ENCODE data around the gene RNF149.
"Not testable (repeated sequence)": the region's sequence is repeated elsewhere in the genome, so short reads cannot be mapped to it uniquely, and the experiment has no call there.

RNF149 gene

DNA sequence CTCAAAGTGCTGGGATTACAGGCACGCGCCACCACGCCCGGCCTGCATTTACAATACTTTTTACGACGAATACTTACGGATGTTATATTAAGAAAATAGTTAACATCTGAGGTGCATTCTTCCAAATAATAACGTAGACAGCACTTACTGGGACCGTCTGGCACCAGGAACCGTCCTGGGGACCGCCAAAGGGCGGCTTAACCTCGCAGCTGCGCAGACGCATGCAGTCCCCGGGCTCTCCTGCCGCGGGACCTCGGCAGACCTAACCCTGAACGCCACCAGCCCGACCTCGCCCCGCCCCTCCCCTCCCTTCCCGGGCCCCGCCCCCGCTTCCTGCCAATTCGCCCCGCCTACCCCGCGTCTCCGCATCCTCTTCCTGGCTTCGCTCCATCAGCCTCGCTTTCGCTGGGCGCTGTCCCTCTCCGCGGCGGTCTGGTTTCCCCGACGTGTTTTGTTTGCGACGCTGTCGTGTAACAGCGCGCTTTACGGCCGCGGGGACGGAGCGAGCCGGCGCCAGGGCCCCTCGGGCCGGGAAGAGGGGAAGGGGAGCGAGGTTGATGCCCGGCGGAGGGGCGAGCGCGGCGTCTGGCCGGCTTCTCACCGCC is 56.0 kb downstream of the RNF149 start, which contains the start of gene CNOT11:
CNOT11 (plus strand) TSS at position 479 of the 605 bp plus-strand sequence; CDS start at position 558, 79 bp downstream.
- H3K9me3 ChIP-seq (ENCODE audit: insufficient read depth, low read depth, low read length) = no peaks in the 10 kb centered on the region
- H3K27ac ChIP-seq (ENCODE audit: low read length) = peak within 1 kb of the TSS; percentile 54
- H3K27me3 ChIP-seq (ENCODE audit: insufficient read depth, low read length) = no peaks in the 10 kb centered on the region
- H3K9ac ChIP-seq (ENCODE audit: low read depth, low read length) = peak within 1 kb of the TSS; percentile 92
- peaks cover 16% of the 10 kb centered on the region for H3K4me1 ChIP-seq (ENCODE audit: insufficient read depth, low read length)
- H3K36me3 ChIP-seq (ENCODE audit: insufficient read depth, low read depth, low read length) = peaks cover 3% of the 10 kb centered on the region; the same call in 1 of the 2 replicates
- peak within 1 kb of the TSS; percentile 85 for H3K4me3 ChIP-seq (ENCODE audit: low read length)

DNA sequence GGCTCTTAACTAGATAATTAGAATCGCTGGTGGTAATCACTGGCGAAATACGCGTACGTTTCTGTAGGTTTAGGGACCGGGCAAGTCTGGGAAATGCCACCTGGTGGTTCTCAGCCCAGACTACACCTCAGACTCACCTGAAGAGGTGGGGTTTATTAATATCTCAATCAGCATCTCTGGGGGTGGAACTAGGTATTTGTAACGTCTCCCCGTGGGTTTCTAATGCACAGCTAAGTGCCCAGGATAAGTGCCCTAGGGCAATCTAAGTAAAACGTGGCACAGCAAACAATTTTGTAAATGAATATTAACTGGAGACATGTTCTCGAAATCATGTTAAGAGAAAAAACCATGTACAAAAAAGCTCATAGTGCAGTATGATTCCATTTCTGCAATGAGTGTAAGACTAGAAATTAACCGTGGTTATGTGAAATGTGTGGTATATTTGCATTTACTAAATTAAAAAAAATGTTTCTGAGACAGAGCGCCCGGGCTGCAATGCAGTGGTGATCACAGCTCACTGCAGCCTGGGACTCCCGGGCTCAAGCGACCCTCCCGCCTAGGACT is 56.6 kb downstream of the RNF149 start:
- Histone ChIP-seq H3K27ac (ENCODE audit: low read length) (peak overlapping the region; percentile 54), H3K9ac (ENCODE audit: low read depth, low read length) (peak overlapping the region; percentile 92), H3K9me3 (ENCODE audit: insufficient read depth, low read depth, low read length) (no peaks in the 10 kb centered on the region), H3K4me3 (ENCODE audit: low read length) (peak overlapping the region; percentile 82), H3K36me3 (ENCODE audit: insufficient read depth, low read depth, low read length) (no peaks in the 10 kb centered on the region), H3K27me3 (ENCODE audit: insufficient read depth, low read length) (no peaks in the 10 kb centered on the region), H3K4me1 (ENCODE audit: insufficient read depth, low read length) (peaks cover 16% of the 10 kb centered on the region)

DNA sequence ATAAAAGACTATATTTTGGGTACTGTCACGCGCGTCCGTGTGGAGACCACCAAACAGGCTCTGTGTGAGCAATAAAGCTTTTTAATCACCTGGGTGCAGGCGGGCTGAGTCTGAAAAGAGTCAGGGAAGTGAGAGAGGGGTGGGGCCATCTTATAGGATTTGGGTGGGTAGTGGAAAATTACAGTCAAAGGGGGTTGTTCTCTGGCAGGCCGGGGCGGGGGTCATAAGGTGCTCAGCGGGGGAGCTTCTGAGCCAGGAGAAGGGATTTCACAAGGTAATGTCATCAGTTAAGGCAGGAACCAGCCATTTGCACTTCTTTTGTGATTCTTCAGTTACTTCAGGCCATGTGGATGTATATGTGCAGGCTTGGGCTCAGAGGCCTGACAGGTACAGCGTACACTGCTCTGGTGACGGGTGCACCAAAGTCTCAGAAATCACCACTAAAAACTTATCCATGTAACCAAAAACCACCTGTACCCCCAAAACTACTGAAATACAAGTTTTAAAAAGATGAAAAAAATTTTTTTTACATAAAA is 57.2 kb downstream of the RNF149 start:
- H3K9me3 ChIP-seq (ENCODE audit: insufficient read depth, low read depth, low read length); H3K27ac ChIP-seq (ENCODE audit: low read length); H3K36me3 ChIP-seq (ENCODE audit: insufficient read depth, low read depth, low read length); H3K9ac ChIP-seq (ENCODE audit: low read depth, low read length); H3K27me3 ChIP-seq (ENCODE audit: insufficient read depth, low read length): not testable (repeated sequence)
- Histone ChIP-seq H3K4me3 (ENCODE audit: low read length) (peak overlapping the region; percentile 82), H3K4me1 (ENCODE audit: insufficient read depth, low read length) (peaks cover 16% of the 10 kb centered on the region)

- Histone ChIP-seq H3K27ac (ENCODE audit: low read length) (no peak overlapping the region), H3K36me3 (ENCODE audit: insufficient read depth, low read depth, low read length) (no peaks in the 10 kb centered on the region), H3K9ac (ENCODE audit: low read depth, low read length) (peak overlapping the region; percentile 37; the same call in 1 of the 2 replicates), H3K27me3 (ENCODE audit: insufficient read depth, low read length) (no peaks in the 10 kb centered on the region), H3K4me1 (ENCODE audit: insufficient read depth, low read length) (peaks cover 16% of the 10 kb centered on the region), H3K4me3 (ENCODE audit: low read length) (peak overlapping the region; percentile 10; the same call in 1 of the 2 replicates), H3K9me3 (ENCODE audit: insufficient read depth, low read depth, low read length) (no peaks in the 10 kb centered on the region)
Measured at GRCh38 chr2:101249826-101250225, 58.7 kb downstream of the RNF149 start.

DNA sequence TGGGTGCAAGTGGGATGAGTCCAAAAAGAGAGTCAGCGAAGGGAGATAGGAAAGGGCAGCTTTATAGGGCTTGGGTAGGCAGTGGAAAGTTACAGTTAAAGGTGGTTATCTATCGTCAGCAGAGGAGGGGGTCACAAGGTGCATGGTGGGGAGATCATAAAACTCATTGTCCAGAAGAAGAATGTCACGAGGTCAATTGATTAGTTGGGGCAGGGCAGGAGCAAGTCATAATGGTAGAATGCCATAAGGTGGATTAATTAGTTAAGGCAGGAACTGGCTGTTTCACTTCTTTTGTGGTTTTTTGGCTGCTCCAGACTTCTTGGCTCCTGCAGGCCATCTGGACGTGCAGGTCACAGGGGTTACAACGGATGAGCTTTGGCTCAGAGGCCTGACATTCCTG is 59.7 kb downstream of the RNF149 start:
- H3K36me3 ChIP-seq (ENCODE audit: insufficient read depth, low read depth, low read length); H3K4me3 ChIP-seq (ENCODE audit: low read length); H3K9ac ChIP-seq (ENCODE audit: low read depth, low read length); H3K9me3 ChIP-seq (ENCODE audit: insufficient read depth, low read depth, low read length); H3K27ac ChIP-seq (ENCODE audit: low read length); H3K4me1 ChIP-seq (ENCODE audit: insufficient read depth, low read length); H3K27me3 ChIP-seq (ENCODE audit: insufficient read depth, low read length): not testable (repeated sequence)

- not testable (repeated sequence) for H3K27ac ChIP-seq (ENCODE audit: low read length); H3K4me1 ChIP-seq (ENCODE audit: insufficient read depth, low read length)
Measured at GRCh38 chr2:101245468-101245867, 63.0 kb downstream of the RNF149 start.

DNA sequence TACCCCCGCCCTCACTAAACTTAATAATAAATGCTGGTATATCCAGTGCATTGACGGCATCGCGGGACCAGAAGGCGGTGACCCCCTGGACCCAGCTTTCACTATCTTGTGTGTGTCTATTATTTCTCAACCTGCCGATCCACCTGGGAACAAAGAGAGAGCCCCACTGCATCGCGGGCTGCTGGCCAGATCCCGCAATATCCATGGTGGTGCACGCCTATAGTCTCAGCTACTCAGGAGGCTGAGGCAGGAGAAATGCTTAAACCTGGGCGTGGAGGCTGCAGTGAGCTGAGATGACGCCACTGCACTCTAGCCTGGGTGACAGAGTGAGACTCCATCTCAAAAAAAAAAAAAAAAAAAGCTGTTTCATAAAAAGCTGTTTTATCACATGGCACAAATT is 63.6 kb downstream of the RNF149 start:
- H3K9ac ChIP-seq (ENCODE audit: low read depth, low read length); H3K4me1 ChIP-seq (ENCODE audit: insufficient read depth, low read length); H3K27me3 ChIP-seq (ENCODE audit: insufficient read depth, low read length); H3K4me3 ChIP-seq (ENCODE audit: low read length); H3K36me3 ChIP-seq (ENCODE audit: insufficient read depth, low read depth, low read length); H3K9me3 ChIP-seq (ENCODE audit: insufficient read depth, low read depth, low read length); H3K27ac ChIP-seq (ENCODE audit: low read length): not testable (repeated sequence)

More at GRCh38 chr2:101245468-101245867, 63.0 kb downstream of the RNF149 start:
- H3K4me3 ChIP-seq (ENCODE audit: low read length); H3K9ac ChIP-seq (ENCODE audit: low read depth, low read length); H3K9me3 ChIP-seq (ENCODE audit: insufficient read depth, low read depth, low read length); H3K27me3 ChIP-seq (ENCODE audit: insufficient read depth, low read length); H3K36me3 ChIP-seq (ENCODE audit: insufficient read depth, low read depth, low read length): not testable (repeated sequence)

DNA sequence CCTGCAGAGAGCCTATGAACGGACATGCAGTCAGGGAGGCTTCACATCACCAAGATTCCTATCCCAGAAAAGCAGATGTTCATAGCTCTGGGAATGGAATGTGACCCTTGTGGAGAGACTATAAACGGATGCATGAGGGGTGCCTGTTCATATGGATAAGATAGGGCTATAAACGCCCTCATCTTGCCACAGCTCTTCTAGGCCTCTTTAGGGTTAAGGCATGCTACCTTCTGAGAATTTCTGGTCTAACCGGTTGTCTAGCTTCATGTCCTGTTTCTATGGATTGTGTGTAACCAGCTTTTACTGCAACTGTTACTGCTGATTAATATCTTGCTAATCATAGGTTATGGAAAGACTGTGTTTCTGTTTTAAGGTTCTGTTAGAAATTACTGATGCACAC is 64.1 kb downstream of the RNF149 start:
- H3K27me3 ChIP-seq (ENCODE audit: insufficient read depth, low read length); H3K4me3 ChIP-seq (ENCODE audit: low read length); H3K4me1 ChIP-seq (ENCODE audit: insufficient read depth, low read length); H3K27ac ChIP-seq (ENCODE audit: low read length); H3K9me3 ChIP-seq (ENCODE audit: insufficient read depth, low read depth, low read length); H3K36me3 ChIP-seq (ENCODE audit: insufficient read depth, low read depth, low read length); H3K9ac ChIP-seq (ENCODE audit: low read depth, low read length): not testable (repeated sequence)

- H3K9ac ChIP-seq (ENCODE audit: low read depth, low read length) = no peak overlapping the region
- H3K27me3 ChIP-seq (ENCODE audit: insufficient read depth, low read length) = no peaks in the 10 kb centered on the region
- H3K4me1 ChIP-seq (ENCODE audit: insufficient read depth, low read length) = no peaks in the 10 kb centered on the region
- H3K4me3 ChIP-seq (ENCODE audit: low read length) = no peak overlapping the region
- H3K9me3 ChIP-seq (ENCODE audit: insufficient read depth, low read depth, low read length) = no peaks in the 10 kb centered on the region
- no peak overlapping the region for H3K27ac ChIP-seq (ENCODE audit: low read length)
- no peaks in the 10 kb centered on the region for H3K36me3 ChIP-seq (ENCODE audit: insufficient read depth, low read depth, low read length)
Measured at GRCh38 chr2:101241158-101241557, 67.3 kb downstream of the RNF149 start.

GRCh38 chr2:101240694-101241093 is 67.8 kb downstream of the RNF149 start:
- not testable (repeated sequence) for H3K36me3 ChIP-seq (ENCODE audit: insufficient read depth, low read depth, low read length); H3K9me3 ChIP-seq (ENCODE audit: insufficient read depth, low read depth, low read length); H3K4me1 ChIP-seq (ENCODE audit: insufficient read depth, low read length); H3K27ac ChIP-seq (ENCODE audit: low read length); H3K27me3 ChIP-seq (ENCODE audit: insufficient read depth, low read length); H3K4me3 ChIP-seq (ENCODE audit: low read length); H3K9ac ChIP-seq (ENCODE audit: low read depth, low read length)

GRCh38 chr2:101239760-101240118 is 68.8 kb downstream of the RNF149 start:
- H3K27me3 ChIP-seq (ENCODE audit: insufficient read depth, low read length) = not testable (repeated sequence)

DNA sequence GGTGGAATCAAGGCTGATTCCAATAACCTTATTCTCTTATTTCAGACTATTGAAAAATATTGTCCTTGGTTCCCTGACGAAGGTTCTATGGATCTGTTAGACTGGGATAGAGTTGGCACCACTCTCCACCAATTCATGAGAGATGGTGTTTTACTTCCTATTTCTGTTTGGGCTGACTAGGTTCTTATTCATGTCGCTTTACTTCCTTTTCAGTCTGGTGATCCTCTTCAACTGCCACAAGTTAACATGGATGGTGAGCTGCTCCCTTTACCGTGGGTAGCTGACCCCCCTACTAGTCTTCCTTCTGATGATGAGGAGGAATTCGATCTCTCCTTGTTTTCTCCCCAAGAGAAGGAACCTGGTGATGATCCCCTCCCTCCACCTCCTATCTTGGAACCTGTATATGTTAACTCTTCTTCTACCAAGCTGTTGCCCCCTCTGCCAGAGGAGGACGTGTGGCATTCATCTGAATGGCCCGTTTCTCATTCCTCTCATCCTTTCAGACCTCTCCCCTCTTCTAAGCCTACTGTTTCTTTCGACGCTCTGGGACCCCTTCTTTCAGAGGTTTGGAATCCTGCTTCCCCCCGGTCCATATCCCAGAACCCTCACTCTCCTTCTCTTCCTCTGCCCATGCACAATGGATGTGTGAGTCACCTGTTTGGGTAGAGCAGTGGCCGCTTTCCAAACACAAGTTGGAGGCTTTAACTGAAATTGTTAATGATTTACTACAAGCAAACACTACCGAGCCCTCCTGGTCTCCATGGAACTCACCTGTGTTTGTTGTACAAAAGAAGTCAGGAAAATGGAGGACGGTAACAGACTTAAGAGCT is 69.4 kb downstream of the RNF149 start:
- no peaks in the 10 kb centered on the region for H3K9me3 ChIP-seq (ENCODE audit: insufficient read depth, low read depth, low read length)
- no peak overlapping the region for H3K27ac ChIP-seq (ENCODE audit: low read length)
- H3K27me3 ChIP-seq (ENCODE audit: insufficient read depth, low read length) = no peaks in the 10 kb centered on the region
- no peak overlapping the region for H3K4me3 ChIP-seq (ENCODE audit: low read length)
- H3K4me1 ChIP-seq (ENCODE audit: insufficient read depth, low read length) = no peaks in the 10 kb centered on the region
- no peak overlapping the region for H3K9ac ChIP-seq (ENCODE audit: low read depth, low read length)
- no peaks in the 10 kb centered on the region for H3K36me3 ChIP-seq (ENCODE audit: insufficient read depth, low read depth, low read length)

More at GRCh38 chr2:101239760-101240118, 68.8 kb downstream of the RNF149 start:
- H3K36me3 ChIP-seq (ENCODE audit: insufficient read depth, low read depth, low read length); H3K9ac ChIP-seq (ENCODE audit: low read depth, low read length); H3K4me1 ChIP-seq (ENCODE audit: insufficient read depth, low read length); H3K27ac ChIP-seq (ENCODE audit: low read length); H3K4me3 ChIP-seq (ENCODE audit: low read length); H3K9me3 ChIP-seq (ENCODE audit: insufficient read depth, low read depth, low read length): not testable (repeated sequence)

Measured in iPS-20b (cell line).